Skeletal muscle tissue (tissue), 4 donors: ENCODE results near the gene CD2BP2. TPM values are rescaled to one million over a fixed set of nuclear protein-coding genes. Genes with fewer than 3 reads are reported as not detected.

Experiments
- H3K27ac ChIP-seq: one replicate; pipeline ENCODE4 v1.7.0; 2013; ENCODE audit warnings: mild to moderate bottlenecking, low read depth, low read length, inconsistent platforms
- H3K27me3 ChIP-seq, 3 donors: one replicate each; pipeline ENCODE4 v1.7.0; 2013; ENCODE audit warnings: low read length in 3 of 3; ENCODE audit not compliant: control insufficient read depth in 3 of 3, insufficient read depth in 3 of 3
- H3K36me3 ChIP-seq, 3 donors: one replicate each; pipeline ENCODE4 v1.7.0; 2013; ENCODE audit warnings: low read length in 3 of 3; ENCODE audit not compliant: control insufficient read depth in 3 of 3, insufficient read depth in 3 of 3
- H3K4me1 ChIP-seq, 3 donors: one replicate each; pipeline ENCODE4 v1.7.0; 2013; ENCODE audit warnings: low read length in 3 of 3, mild to moderate bottlenecking in 3 of 3; ENCODE audit not compliant: control insufficient read depth in 3 of 3, insufficient read depth in 3 of 3
- H3K4me3 ChIP-seq, 3 donors: one replicate each; pipeline ENCODE4 v1.7.0; 2013; ENCODE audit warnings: low read length in 3 of 3
- H3K9ac ChIP-seq, 3 donors: one replicate each; pipeline ENCODE4 v1.7.0; 2013; ENCODE audit warnings: low read length in 3 of 3, mild to moderate bottlenecking in 3 of 3, moderate library complexity in 2 of 3, low read depth in 1 of 3
- H3K9me3 ChIP-seq, 3 donors: one replicate each; pipeline ENCODE4 v1.7.0; 2013; ENCODE audit warnings: low read length in 3 of 3; ENCODE audit not compliant: control insufficient read depth in 3 of 3
- total RNA-seq: library from RNA; depleted of rRNA; stranded (reverse); fragments of >200 nt; gene quantifications from one replicate; pipeline ENCODE4 v1.2.3, GENCODE V29; 2014
- donor health status: Osteomylitis.

The CD2BP2 gene
- total RNA-seq, 1 donor from 2014 or later: 24.5 TPM

DNA sequence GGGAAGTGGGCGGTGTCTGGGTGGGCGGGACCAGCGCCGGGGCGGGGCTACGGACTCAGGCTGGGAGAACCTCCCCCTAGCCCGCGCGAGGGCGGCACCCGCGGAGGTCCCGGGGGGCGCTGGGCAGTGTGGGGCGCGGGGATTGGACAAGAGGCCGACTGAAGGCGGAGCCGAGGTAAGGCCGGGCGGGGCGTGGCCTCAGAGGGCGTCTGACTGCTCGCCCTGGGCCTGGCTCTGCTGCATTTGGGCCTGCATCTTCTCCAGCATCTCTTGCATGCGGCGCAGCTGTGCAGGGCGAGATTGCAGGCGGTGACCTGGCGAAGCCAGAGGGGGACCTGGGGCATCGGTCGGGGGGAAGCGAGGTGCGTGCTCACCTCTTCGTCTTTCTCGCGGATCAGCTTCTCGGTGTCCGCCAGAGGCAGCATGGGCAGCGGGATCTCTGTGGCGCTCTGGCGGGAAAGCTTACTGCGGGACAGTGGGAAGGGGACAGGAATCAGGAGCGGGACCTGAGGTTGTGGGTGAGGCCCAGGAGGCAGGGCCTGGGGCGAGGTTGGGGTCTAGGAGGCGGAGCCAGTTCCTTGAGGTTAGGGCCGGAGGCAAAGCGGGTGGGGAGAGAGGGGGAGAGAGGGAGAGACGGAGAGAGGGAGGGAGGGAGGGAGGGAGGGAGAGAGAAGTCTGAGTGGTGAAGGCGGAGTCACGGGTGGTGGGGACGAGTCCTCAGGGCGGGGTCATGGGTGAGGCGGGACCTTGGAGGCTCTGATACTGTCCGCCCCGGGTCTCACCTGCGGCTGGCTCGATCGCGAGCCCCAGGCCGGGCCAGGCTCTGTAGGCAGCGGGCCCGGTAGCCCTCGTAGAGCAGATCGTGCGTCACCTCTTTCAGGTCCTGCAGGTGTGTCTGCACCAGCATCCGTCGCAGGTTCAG, 23.4 kb upstream of the CD2BP2 start:
- H3K4me1 ChIP-seq: peaks cover 18 to 34% (median 18%) of the 10 kb centered on the region in 3 donors
- H3K9ac ChIP-seq: peak overlapping the region; percentile 89 to 92 (median 89)
- H3K36me3 ChIP-seq: peaks cover 10 to 16% (median 11%) of the 10 kb centered on the region in 3 donors
- no peaks in the 10 kb centered on the region for H3K9me3 ChIP-seq
- H3K27me3 ChIP-seq: no peaks in the 10 kb centered on the region
- peak overlapping the region; percentile 88 to 93 (median 88) for H3K4me3 ChIP-seq
- H3K27ac ChIP-seq: peak overlapping the region; percentile 100

GRCh38 chr16:30377812-30378235, 22.7 kb upstream of the CD2BP2 start:
- Histone ChIP-seq H3K36me3 (peaks cover 10 to 16% (median 11%) of the 10 kb centered on the region in 3 donors), H3K27ac (peak overlapping the region; percentile 100), H3K27me3 (no peaks in the 10 kb centered on the region), H3K9me3 (no peaks in the 10 kb centered on the region), H3K9ac (peak overlapping the region; percentile 89 to 92 (median 89)), H3K4me1 (peaks cover 18 to 37% (median 20%) of the 10 kb centered on the region in 3 donors), H3K4me3 (peak overlapping the region; percentile 78 to 88 (median 85))

GRCh38 chr16:30377050-30377811, 22.1 kb upstream of the CD2BP2 start:
- H3K4me3 ChIP-seq: peak overlapping the region; percentile 78 to 88 (median 85)
- H3K36me3 ChIP-seq: peaks cover 10 to 16% (median 11%) of the 10 kb centered on the region in 3 donors
- H3K4me1 ChIP-seq: peaks cover 20 to 43% (median 24%) of the 10 kb centered on the region in 3 donors
- H3K9me3 ChIP-seq: no peaks in the 10 kb centered on the region
- peak overlapping the region; percentile 100 for H3K27ac ChIP-seq
- H3K9ac ChIP-seq: peak overlapping the region; percentile 89 to 92 (median 89)
- H3K27me3 ChIP-seq: no peaks in the 10 kb centered on the region

- Histone ChIP-seq H3K9me3 (no peaks in the 10 kb centered on the region), H3K9ac (peak overlapping the region; percentile 78 to 89 (median 81)), H3K36me3 (peaks cover 10 to 16% (median 11%) of the 10 kb centered on the region in 3 donors), H3K4me1 (peaks cover 23 to 51% (median 31%) of the 10 kb centered on the region in 3 donors), H3K4me3 (peak overlapping the region; percentile 58 to 88 (median 78)), H3K27ac (peak overlapping the region; percentile 100), H3K27me3 (no peaks in the 10 kb centered on the region)
Observed at GRCh38 chr16:30376461-30376902, 21.4 kb upstream of the CD2BP2 start.

DNA sequence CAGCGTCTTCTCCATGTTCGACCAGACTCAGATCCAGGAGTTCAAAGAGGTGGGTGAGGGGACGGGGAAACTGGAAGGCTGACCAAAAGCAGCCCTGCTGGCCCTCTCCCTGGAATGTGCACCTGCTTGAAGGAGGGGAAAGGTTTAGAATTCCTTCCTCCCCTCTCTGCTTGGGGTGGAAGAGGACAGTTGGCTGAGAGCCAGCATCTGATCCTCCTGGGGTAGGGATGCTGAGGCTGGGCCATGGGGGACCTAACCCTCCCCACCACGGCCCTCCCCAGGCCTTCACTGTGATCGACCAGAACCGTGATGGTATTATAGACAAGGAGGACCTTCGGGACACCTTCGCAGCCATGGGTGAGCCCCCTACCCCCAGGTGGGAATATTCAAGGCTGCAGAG, 20.8 kb upstream of the CD2BP2 start:
- H3K27me3 ChIP-seq: no peaks in the 10 kb centered on the region
- peaks cover 10 to 16% (median 11%) of the 10 kb centered on the region in 3 donors for H3K36me3 ChIP-seq
- H3K27ac ChIP-seq: peak overlapping the region; percentile 100
- peak overlapping the region; percentile 78 to 89 (median 81) for H3K9ac ChIP-seq
- H3K4me1 ChIP-seq: peaks cover 28 to 55% (median 34%) of the 10 kb centered on the region in 3 donors
- H3K9me3 ChIP-seq: no peaks in the 10 kb centered on the region
- H3K4me3 ChIP-seq: peak overlapping the region; percentile 58 to 88 (median 78)

DNA sequence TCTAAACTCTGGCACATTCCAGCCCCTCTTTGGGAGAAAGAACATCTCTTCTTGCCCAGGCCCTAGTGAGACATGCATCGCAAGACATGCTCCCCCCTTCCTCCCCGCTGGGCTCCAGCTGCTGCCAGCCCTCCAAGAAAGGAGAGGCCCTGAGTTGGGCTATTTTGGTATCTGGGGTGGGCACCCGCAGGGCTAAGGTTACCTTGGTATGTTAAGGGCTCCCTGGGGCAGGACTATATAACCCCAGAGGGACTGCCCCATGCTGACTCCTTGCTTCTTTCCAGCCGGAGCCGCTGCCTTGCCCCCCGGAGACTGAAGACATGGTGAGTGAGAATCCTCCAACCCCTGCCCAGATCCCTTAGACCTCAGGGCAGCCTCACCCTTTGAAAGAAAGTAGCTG, 19.4 kb upstream of the CD2BP2 start, which contains the start of gene MYL11:
Gene MYL11, plus strand, starts transcription at position 265 of the 400 bp plus-strand sequence. Its CDS starts 56 bp downstream, at position 321.
- H3K9me3 ChIP-seq: no peaks in the 10 kb centered on the region
- H3K4me3 ChIP-seq: peak within 1 kb of the TSS; percentile 58 to 88 (median 78)
- H3K27me3 ChIP-seq: no peaks in the 10 kb centered on the region
- H3K9ac ChIP-seq: peak within 1 kb of the TSS; percentile 78 to 89 (median 81)
- H3K27ac ChIP-seq: peak within 1 kb of the TSS; percentile 100
- H3K36me3 ChIP-seq: peaks cover 10 to 16% (median 11%) of the 10 kb centered on the region in 3 donors
- peaks cover 28 to 55% (median 34%) of the 10 kb centered on the region in 3 donors for H3K4me1 ChIP-seq

DNA sequence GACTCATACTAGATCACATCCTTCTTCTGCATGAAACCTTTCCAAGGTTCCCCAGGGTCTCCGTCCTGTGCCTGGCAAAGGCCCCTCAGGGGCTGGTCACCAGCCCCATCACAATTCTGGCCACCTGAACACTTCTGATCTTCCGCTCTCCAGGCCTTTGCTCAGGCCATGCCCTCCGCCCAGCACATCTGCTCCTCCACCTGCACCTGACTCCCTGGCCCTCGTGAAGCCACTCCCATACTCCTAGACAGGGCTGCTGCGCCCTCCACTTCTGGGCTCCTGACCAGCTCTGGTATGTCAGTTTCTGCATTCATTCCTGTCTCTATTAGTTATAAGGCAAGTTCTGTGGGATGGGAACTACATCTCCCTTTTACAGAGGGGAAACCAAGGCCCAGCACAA, 17.6 kb upstream of the CD2BP2 start:
- H3K9ac ChIP-seq: peak overlapping the region; percentile 45 to 87 (median 60)
- peak overlapping the region; percentile 100 for H3K27ac ChIP-seq

DNA sequence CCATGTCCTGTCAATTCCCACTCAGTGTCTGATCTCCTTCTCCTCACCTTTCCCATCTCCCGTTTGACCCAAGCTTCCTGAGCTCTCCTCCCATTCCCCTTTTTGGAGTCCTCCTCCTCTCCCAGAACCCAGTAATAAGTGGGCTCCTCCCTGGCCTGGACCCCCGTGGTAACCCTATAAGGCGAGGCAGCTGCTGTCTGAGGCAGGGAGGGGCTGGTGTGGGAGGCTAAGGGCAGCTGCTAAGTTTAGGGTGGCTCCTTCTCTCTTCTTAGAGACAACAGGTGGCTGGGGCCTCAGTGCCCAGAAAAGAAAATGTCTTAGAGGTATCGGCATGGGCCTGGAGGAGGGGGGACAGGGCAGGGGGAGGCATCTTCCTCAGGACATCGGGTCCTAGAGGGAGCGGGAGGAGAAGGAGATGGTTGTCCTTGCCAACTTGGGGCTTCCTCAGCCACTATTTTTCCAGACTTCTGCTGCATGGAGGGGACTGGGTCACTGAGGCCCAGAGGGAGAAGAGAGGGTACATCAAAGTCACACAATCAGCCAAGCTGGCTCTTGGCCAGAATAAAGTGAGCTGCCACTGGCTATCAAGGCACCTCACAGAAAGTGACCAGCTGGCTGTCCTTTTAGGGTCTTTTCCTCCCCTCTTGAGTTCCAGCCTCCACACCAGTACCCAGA, 17.1 kb upstream of the CD2BP2 start:
- Histone ChIP-seq H3K27ac (peak overlapping the region; percentile 100), H3K36me3 (peaks cover 10 to 11% (median 11%) of the 10 kb centered on the region in 3 donors), H3K9ac (peak overlapping the region; percentile 83 to 88 (median 87)), H3K9me3 (no peaks in the 10 kb centered on the region), H3K4me1 (peaks cover 38 to 62% (median 43%) of the 10 kb centered on the region in 3 donors), H3K27me3 (no peaks in the 10 kb centered on the region), H3K4me3 (peak overlapping the region; percentile 73 to 80 (median 76))

More for the DNA sequence above, 17.6 kb upstream of the CD2BP2 start:
- no peaks in the 10 kb centered on the region for H3K9me3 ChIP-seq
- H3K27me3 ChIP-seq: no peaks in the 10 kb centered on the region
- H3K4me1 ChIP-seq: peaks cover 35 to 60% (median 40%) of the 10 kb centered on the region in 3 donors
- peak overlapping the region; percentile 33 to 73 (median 47) for H3K4me3 ChIP-seq
- peaks cover 10 to 13% (median 11%) of the 10 kb centered on the region in 3 donors for H3K36me3 ChIP-seq
